BE2C (cell line): ENCODE results near the gene RBM20.

Experiments
- DNase-seq: peaks from one replicate; pipeline ENCODE4 v3.0.0-alpha.2; 2020
- H3K27me3 ChIP-seq: fragments of 250-450 bp; sonication (Bioruptor Pico); 2 replicates; pipeline ENCODE4 v1.5.1; 2020; ENCODE audit warnings: mild to moderate bottlenecking
- H3K36me3 ChIP-seq: fragments of 250-450 bp; sonication (Bioruptor Pico); 2 replicates; pipeline ENCODE4 v1.5.1; 2020; ENCODE audit warnings: mild to moderate bottlenecking
- H3K4me1 ChIP-seq: fragments of 250-450 bp; sonication (Bioruptor Pico); 2 replicates; pipeline ENCODE4 v1.5.1; 2020
- H3K4me3 ChIP-seq: 2 replicates; pipeline ENCODE4 v1.5.1; 2011; ENCODE audit warnings: low read depth, low read length
- H3K9me3 ChIP-seq: fragments of 250-450 bp; sonication (Bioruptor Pico); 2 replicates; pipeline ENCODE4 v1.5.1; 2020
- CTCF ChIP-seq: IDR thresholded peaks from 2 replicates; pipeline ENCODE4 v1.5.1; 2012; ENCODE audit warnings: mild to moderate bottlenecking, low read depth, low read length

RBM20 gene

GRCh38 chr10:110881247-110881646 is 237.1 kb downstream of the RBM20 start:
- TF ChIP-seq CTCF, result no peak
- H3K27me3 ChIP-seq, result no peaks in the 10 kb centered on the region
- H3K4me1 ChIP-seq, result no peaks in the 10 kb centered on the region
- no peak for DNase-seq
- no peaks in the 10 kb centered on the region for H3K9me3 ChIP-seq
- H3K36me3 ChIP-seq, result peaks cover 5% of the 10 kb centered on the region; the same call in 1 of the 2 replicates
- H3K4me3 ChIP-seq, result no peak overlapping the region

GRCh38 chr10:110881905-110882304 is 237.8 kb downstream of the RBM20 start:
- TF ChIP-seq CTCF, result no peak
- DNase-seq, result no peak
- H3K4me1 ChIP-seq, result no peaks in the 10 kb centered on the region
- peaks cover 5% of the 10 kb centered on the region; the same call in 1 of the 2 replicates for H3K36me3 ChIP-seq
- H3K27me3 ChIP-seq, result no peaks in the 10 kb centered on the region
- H3K4me3 ChIP-seq, result no peak overlapping the region
- no peaks in the 10 kb centered on the region for H3K9me3 ChIP-seq

GRCh38 chr10:110883924-110884323 is 239.8 kb downstream of the RBM20 start:
- Histone ChIP-seq H3K4me3 (no peak overlapping the region), H3K9me3 (no peaks in the 10 kb centered on the region), H3K4me1 (no peaks in the 10 kb centered on the region), H3K36me3 (peaks cover 5% of the 10 kb centered on the region; the same call in 1 of the 2 replicates), H3K27me3 (no peaks in the 10 kb centered on the region)
- TF ChIP-seq CTCF, result no peak
- no peak for DNase-seq

- no peaks in the 10 kb centered on the region for H3K9me3 ChIP-seq
- no peaks in the 10 kb centered on the region for H3K4me1 ChIP-seq
- no peak overlapping the region for H3K4me3 ChIP-seq
- no peak for DNase-seq
- peaks cover 15% of the 10 kb centered on the region for H3K36me3 ChIP-seq
- no peaks in the 10 kb centered on the region for H3K27me3 ChIP-seq
- no peak for TF ChIP-seq CTCF
Observed at GRCh38 chr10:110885932-110886674, 242.0 kb downstream of the RBM20 start.

- Histone ChIP-seq H3K9me3 (no peaks in the 10 kb centered on the region), H3K36me3 (peaks cover 15% of the 10 kb centered on the region), H3K4me1 (peaks cover 3% of the 10 kb centered on the region; the same call in 1 of the 2 replicates), H3K4me3 (no peak overlapping the region), H3K27me3 (no peaks in the 10 kb centered on the region)
- DNase-seq, result no peak
- no peak for TF ChIP-seq CTCF
Observed at GRCh38 chr10:110887560-110887959, 243.4 kb downstream of the RBM20 start.
